ENCODE results near the gene SLC51B. TPM values are rescaled to one million over a fixed set of nuclear protein-coding genes. Genes with fewer than 3 reads are reported as not detected.

SLC51B gene
- total and polyA plus RNA-seq, 8 donors = 0.39 to 19.3 (median 14.1) TPM

DNA sequence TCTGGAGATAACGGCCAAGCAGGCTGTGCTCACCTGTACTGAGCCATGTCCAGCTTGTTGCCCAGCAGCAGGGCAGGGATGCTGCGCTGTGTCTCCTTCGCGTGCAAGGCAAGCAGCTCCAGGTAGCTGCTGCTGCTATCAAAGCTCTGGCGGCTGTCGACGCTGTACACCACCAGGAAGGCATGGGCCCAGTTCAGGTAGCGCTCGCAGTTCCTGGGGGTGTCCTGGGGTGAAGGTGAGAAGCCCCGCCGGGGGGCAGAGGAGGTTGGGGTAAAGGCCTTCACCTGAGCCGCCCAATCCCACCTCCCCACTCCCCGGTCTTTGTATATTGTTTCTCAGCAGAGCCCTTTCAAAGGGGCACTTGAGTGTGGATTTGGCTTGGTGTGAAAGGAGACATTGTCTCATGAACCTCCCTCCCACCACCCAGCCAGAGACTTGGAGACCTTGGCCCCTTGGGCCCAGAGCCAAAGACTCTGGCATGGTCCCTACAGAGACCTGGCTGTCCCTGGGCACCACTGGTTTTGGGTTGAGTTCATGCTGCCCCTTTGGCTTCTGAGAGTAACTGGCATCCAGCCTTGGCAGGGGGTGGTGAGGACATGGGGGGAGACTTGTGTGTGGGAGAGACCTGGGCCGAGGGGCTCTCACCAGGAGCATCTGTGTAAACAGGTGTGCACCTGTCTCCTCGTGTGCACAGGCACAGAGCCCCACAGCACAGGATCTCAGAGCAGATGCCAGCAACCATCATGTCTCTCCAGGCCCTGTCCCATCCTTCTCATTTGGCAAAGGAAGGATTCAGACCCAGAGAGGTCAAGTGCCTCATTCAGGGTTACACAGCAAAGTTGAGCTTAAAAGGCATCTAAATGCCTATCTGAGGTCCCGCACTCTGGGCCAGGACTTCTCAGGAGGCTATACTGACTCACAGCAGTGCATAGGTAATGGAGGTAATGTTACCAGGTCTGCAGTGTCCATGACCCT is 13.5 kb downstream of the SLC51B start:
- intact Hi-C loops (cut with DNase I) = no loop called here
- TF ChIP-seq, protein P1, sequence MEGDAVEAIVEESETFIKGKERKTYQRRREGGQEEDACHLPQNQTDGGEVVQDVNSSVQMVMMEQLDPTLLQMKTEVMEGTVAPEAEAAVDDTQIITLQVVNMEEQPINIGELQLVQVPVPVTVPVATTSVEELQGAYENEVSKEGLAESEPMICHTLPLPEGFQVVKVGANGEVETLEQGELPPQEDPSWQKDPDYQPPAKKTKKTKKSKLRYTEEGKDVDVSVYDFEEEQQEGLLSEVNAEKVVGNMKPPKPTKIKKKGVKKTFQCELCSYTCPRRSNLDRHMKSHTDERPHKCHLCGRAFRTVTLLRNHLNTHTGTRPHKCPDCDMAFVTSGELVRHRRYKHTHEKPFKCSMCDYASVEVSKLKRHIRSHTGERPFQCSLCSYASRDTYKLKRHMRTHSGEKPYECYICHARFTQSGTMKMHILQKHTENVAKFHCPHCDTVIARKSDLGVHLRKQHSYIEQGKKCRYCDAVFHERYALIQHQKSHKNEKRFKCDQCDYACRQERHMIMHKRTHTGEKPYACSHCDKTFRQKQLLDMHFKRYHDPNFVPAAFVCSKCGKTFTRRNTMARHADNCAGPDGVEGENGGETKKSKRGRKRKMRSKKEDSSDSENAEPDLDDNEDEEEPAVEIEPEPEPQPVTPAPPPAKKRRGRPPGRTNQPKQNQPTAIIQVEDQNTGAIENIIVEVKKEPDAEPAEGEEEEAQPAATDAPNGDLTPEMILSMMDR (IDR thresholded peaks at IDR 0.05) = no peak
- Histone ChIP-seq H3K9me3 (no peaks in the 10 kb centered on the region), H3K27ac (no peak overlapping the region), H3K27me3 (no peaks in the 10 kb centered on the region), H3K36me3 (no peaks in the 10 kb centered on the region), H3K4me3 (no peak overlapping the region), H3K4me1 (peaks cover 0 to 12% of the 10 kb centered on the region in 2 donors)
- no peak for DNase-seq
- no peak for ATAC-seq

DNA sequence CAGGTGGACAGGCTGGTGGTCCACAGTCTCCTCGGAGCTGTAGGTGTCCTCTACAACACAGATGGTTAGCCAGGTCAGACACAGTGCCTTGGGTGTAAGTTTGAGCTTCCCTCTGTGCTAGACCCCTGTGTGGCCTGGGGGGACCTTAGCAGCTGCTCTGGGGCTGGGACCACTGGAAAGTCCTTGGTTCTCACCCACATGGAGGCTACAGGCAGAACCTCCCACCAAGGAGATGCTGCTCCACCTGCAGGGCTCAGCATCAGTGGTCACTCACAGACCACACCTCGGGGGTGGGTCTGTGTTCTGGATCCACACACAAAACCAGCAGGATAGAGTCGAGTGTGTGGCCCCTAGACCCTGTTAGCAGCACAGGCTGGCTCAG is 14.2 kb downstream of the SLC51B start:
- Histone ChIP-seq H3K36me3 (no peaks in the 10 kb centered on the region), H3K9me3 (no peaks in the 10 kb centered on the region), H3K4me1 (peaks cover 0 to 12% of the 10 kb centered on the region in 2 donors), H3K27me3 (no peaks in the 10 kb centered on the region), H3K4me3 (no peak overlapping the region), H3K27ac (no peak overlapping the region)
- intact Hi-C loops (cut with DNase I) = no loop called here
- ATAC-seq (no peak), DNase-seq (no peak)
- TF ChIP-seq, protein P1 (IDR thresholded peaks at IDR 0.05) = no peak

DNA sequence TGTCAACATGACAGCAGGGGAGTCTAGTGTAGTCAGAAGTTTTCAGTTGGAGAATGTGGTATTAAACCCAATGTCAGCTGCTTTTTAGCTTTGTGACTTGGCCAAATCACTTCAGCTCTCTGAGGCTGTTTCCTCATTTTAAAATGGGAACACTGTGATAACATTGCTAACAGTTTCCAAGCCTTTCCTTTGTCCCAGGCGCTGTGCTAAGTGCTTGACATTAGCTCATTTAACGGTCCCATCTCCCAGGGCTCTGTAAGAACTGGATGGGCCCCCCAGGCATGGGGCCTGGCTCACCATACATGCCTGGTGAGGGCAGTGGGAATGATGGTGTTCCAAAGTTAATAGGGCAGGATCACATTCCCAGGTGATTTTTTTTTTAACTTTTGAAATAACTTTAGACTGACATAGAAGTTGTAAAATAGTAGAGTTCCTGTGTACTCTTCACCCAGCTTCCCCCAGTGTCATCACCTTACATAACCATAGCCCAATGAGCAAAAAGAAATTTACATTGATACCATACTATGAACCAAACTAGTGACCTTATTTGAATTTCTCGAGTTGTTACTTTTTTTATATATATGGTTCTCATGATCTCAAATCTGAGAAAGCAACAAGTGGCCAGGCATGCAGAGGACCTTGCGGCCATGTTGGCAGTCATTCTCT is 14.9 kb downstream of the SLC51B start:
- peaks cover 0 to 8% of the 10 kb centered on the region in 2 donors for H3K4me1 ChIP-seq
- H3K36me3 ChIP-seq = no peaks in the 10 kb centered on the region
- intact Hi-C loops (cut with DNase I) = no loop called here
- no peaks in the 10 kb centered on the region for H3K9me3 ChIP-seq
- DNase-seq = no peak
- H3K4me3 ChIP-seq = no peak overlapping the region
- H3K27me3 ChIP-seq = peaks cover 0 to 6% of the 10 kb centered on the region in 2 donors
- TF ChIP-seq, protein P1 (IDR thresholded peaks at IDR 0.05) = no peak
- ATAC-seq = no peak
- H3K27ac ChIP-seq = no peak overlapping the region

DNA sequence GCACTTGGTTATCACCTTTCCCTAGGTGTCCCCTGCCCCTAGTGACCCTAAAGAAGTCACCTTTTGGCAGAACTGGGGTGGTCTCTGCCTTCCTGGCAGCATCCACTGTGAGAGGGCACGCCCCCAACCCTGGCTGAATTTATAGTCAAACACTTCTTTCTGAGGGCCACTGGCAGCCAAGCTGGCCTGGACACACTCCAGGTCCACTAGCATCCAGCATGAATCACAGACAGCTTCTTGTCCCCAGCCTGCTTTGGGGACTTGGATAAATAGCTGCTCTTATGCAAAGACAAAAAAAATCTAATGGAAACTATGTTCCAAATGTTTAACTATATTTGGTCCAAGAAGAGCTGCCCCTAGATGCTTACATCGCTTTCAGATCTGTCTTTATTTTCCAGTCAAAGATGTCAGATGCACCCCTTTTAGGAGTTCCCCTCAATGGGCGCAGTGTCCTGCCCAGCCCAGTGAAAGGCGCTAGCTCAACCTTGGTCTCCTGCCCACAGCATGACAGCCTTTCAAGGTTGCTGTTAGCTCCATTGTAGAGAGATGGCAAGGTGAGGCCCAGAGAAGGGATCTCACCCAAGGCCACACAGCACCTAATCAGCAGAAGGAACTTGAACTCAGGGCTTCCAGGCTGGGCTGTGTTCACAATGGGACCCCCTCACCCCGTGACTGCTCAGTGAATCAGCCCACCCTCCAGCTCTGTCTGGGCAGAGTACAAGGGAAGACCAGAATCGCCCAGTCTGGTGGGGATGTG is 15.6 kb downstream of the SLC51B start:
- Histone ChIP-seq H3K27me3 (peaks cover 0 to 14% of the 10 kb centered on the region in 2 donors), H3K36me3 (no peaks in the 10 kb centered on the region), H3K9me3 (no peaks in the 10 kb centered on the region), H3K4me1 (peaks cover 0 to 4% of the 10 kb centered on the region in 2 donors), H3K27ac (peak overlapping the region in 1 of 2 donors; percentile 19), H3K4me3 (no peak overlapping the region)
- ATAC-seq = no peak
- TF ChIP-seq, protein P1 (IDR thresholded peaks at IDR 0.05) = no peak
- DNase-seq = no peak
- intact Hi-C loops (cut with DNase I) = no loop called here

All from left lung (tissue), 10 donors.